Stimulated activated CD4-positive, alpha-beta T cell treated with anti-CD3 and anti-CD28 coated beads, Interleukin-1b, Interleukin-23, amount 100 ng/mL, for 4 hours (primary cell): ENCODE results near the gene SLC35E2B.

Experiments
- DNase-seq, 2 donors: peaks; one replicate each; pipeline ENCODE4 v3.0.0-alpha.2; 2020; ENCODE audit warnings: low read depth in 2 of 2

SLC35E2B gene

GRCh38 chr1:1612104-1612400 lies 80.5 kb downstream of the SLC35E2B start:
- no peak for DNase-seq

- no peak for DNase-seq
Measured at GRCh38 chr1:1610796-1611195, 81.8 kb downstream of the SLC35E2B start.

GRCh38 chr1:1609822-1610485 lies 82.6 kb downstream of the SLC35E2B start:
- DNase-seq, result no peak
